Activated CD4-positive, CD25-positive, alpha-beta regulatory T cell treated with anti-CD3 and anti-CD28 coated beads, Interleukin-2, amount 50 U/mL, for 24 hours (primary cell): Measurements from ENCODE around the gene MDH1B.
"Not testable (repeated sequence)": the region's sequence is repeated elsewhere in the genome, so short reads cannot be mapped to it uniquely, and the experiment has no call there.

Experiments used
- ATAC-seq, 2 donors: fragments of 150-1000 bp; cut with Tn5 transposase; one replicate each; pipeline ENCODE4 v1.10.0; 2021; ENCODE audit warnings: mild to moderate bottlenecking in 1 of 2, moderate library complexity in 1 of 2

Gene MDH1B

GRCh38 chr2:206765242-206766056, at the start of gene MDH1B, which contains the start of gene FASTKD2:
TSS of gene MDH1B (minus strand) at chr2:206765328. CDS start at chr2:206765271, 57 bp downstream.
TSS of gene FASTKD2 (plus strand) at chr2:206765606. CDS start at chr2:206766694, 1,088 bp downstream.
- peak; percentile 83 to 86 for ATAC-seq

DNA sequence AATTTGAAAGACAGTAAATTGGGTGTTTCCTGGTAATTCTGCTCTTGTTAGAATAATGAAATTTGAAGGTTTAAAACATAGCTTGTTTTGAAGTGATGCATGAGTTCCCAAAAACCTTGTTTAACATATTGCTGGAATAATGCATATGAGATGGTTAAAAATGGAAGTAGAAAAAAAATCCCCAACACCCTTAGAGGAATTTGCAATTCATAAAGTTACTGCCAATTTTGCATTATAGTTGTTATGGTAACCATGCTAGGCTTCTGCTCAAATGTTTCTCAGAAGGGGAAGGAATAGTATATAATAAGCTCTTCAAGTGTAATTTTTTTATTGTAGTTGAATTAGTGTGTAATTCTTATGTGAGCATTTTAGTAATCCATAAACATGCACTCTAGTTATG, 49.4 kb upstream of the MDH1B start:
- no peak for ATAC-seq

- not testable (repeated sequence) for ATAC-seq
Measured at GRCh38 chr2:206812471-206812870, 47.3 kb upstream of the MDH1B start.

DNA sequence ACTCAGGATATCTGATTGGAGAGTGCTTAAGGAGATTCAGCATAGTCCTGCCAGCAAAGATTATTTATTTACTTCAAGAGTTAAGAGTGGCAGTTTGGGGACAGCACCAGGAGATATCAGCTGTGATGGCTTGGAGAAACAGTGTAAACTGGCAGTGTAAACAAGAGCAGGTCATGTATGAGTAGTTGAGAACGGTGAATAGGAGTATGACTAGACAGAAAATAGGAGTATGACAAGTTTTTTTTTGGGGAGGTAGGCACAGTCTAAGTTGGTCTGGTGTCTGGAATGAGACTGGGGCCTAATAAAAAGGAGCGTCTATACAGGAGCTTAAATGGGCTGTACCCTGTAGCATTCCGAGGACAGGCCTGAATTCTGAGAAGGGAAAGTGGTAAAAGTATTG, 42.5 kb upstream of the MDH1B start:
- ATAC-seq: not testable (repeated sequence)

DNA sequence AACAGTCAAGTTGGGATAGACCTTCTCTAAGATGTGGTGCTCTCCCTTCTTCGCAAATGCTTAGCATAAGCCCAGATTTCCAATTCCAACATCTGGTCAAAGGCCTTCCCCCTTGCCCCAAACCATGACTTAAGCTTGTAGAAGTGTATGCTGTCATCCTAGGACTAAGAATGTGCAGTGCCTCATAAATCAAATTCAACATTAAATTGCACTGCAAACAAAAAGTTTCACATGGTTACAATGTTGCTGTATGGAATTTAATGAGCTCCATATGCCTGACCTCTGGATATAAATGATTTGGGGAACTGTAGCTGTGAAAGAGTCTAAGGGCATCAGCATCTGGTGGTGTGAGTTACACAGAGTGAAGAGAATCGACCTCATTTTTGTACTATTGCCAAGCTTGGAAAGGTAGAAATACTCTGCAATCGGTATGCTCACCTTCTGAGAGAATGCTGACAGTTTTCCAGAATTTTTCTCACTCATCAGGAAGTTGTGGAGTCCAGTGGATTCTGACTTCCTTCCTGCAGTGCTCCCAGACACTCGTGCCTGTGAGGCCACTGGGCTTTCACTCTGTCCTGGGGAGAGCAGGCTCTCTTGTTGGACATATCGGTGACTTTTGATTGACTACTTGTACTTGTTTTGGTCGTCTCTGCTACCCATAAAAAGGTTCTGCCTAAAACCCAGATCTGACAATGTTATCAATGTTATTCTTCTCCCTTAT, 40.9 kb upstream of the MDH1B start:
- ATAC-seq: no peak

- no peak for ATAC-seq
Measured at GRCh38 chr2:206804326-206804725, 39.2 kb upstream of the MDH1B start.

DNA sequence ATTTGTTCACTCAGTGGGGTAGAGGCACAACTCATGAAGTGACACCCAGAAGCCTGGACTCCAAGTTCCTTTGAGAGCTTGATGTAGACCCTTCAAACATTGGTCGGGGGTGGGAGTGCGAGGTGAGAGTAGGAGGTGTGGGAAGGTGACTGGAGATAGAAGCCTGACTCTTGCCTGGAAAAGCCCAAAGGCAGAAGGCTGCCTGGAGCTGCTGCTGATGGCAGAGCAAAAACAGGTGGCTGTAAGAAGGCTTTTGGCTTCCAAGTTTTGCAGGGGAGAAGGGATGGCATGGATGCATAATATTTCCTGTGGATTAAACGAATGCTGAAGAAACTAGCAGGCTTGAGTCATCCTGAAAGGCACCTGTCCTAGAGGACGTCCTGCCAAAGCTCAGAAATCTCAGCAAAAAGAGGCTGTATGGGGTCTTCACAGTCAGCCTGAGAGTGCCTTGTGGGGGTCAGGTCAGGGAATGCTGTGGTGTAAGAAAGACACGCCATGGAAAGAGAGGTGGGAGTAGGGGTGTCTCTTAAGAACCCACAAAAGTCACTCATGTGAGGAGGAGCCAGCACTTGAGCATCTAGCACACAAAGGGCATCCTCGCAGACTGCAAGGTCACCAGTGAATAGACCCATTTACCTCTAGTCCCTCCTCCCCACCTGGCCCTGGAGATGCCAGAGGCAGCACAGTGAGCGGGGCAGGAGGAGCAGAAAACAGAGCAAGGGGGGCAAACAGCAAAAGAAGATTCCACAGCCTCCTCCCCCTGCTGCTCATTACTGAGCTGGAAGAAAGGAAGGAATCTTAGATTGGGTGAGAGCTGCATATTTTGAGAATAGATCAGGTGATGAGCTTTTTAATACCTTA, 37.8 kb upstream of the MDH1B start:
- no peak for ATAC-seq

- ATAC-seq: no peak
Measured at GRCh38 chr2:206801418-206802189, 36.5 kb upstream of the MDH1B start.

GRCh38 chr2:206800506-206801417, 35.6 kb upstream of the MDH1B start:
- ATAC-seq: no peak

GRCh38 chr2:206799083-206799482, 34.0 kb upstream of the MDH1B start:
- ATAC-seq: peak in 1 of 2 donors; percentile 47

GRCh38 chr2:206798000-206798399, 32.9 kb upstream of the MDH1B start:
- peak; percentile 25 to 63 for ATAC-seq

DNA sequence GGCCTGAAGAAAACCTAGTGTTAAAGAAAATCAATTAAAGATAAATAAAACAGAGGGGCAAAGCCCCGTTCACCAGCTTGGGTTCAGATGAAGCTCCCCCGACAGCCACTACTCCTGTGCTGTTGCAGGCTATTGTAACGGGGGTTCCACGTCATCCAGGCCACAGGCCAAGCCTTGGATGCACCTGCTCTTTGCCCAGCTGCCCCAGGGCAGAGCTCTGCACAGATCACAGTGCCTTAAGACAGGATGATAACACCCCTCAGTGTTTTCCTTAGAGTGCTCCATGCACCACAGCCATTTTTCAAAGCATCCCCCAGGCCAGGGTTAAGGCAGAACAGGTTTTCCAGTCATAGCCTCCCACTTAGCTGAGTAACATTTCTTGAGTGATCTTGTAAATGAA, 32.2 kb upstream of the MDH1B start:
- no peak for ATAC-seq

- no peak for ATAC-seq
Measured at GRCh38 chr2:206792645-206793044, 27.5 kb upstream of the MDH1B start.

GRCh38 chr2:206790311-206790935, 25.3 kb upstream of the MDH1B start:
- no peak for ATAC-seq

DNA sequence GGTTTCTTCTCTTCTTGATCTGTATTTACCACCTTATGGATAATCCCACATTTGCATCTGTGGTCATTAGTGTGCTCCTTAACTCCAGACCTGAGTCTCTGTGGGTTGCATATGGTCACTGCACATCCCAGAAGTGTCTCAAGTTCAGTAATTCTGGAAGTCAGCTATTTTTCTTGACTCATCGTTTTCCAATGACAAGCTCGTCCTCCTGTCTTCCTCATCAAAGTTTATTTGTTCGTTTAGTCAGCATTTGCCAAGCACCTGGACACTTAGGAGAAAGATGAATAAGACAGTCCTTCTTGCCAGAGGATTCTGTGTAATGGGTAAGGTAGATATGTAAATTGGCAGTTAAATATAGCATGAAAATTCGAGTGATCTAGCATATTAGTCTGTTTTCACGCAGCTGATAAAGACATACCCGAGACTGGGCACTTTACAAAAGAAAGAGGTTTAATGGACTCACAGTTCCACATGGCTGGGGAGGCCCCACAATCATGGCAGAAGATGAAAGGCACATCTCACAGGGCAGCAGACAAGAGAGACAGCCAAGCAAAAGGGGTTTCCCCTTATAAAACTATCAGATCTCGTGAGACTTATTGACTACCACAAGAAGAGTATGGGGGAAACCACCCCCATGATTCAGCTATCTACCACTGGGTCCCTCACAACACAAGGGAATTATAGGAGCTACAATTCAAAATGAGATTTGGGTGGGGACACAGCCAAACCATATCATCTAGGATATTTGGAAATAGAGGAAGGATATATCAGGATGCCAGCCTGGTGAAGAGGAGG, 19.6 kb upstream of the MDH1B start:
- ATAC-seq: peak; percentile 60 to 82

DNA sequence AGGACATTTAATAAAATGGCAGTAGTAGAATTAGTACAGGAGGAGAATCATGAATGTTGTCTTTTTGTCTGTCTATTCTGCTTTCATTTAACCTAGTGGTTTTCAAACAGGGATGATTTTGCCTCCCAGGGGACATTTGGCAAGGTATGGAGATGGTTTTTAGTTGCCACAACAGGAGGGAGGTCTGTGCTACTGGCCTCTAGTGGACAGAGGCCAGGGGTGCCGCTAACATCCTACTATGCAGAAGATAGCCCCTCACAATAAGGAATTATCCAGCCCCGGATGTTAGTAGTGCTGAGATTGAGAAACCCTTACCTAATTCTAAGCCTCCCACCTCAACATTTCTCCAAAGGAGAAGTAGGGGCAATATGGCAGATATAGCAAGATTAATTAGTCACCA, 18.6 kb upstream of the MDH1B start:
- no peak for ATAC-seq

DNA sequence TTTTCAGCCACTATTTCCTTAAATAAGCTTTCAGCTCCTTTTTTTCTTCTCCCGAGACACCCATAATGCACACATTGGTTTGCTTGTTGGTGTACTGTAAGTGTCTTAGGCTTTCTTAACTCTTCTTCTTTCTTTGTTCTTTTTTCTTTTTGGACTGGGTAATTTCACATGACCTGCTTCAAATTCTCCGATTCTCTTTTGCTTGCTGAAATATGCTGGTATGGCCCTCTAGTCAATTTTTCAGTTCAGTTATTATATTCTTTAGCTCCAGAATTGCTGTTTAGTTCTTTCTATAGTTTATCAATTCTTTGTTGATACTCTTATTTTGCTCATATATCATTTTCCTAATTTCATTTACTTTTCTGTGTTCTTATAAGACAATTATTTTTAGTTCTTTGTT, 15.5 kb upstream of the MDH1B start:
- ATAC-seq: no peak

GRCh38 chr2:206776432-206776831, 11.3 kb upstream of the MDH1B start:
- no peak for ATAC-seq

GRCh38 chr2:206774871-206775270, 9.7 kb upstream of the MDH1B start:
- ATAC-seq: no peak
